Muscle of leg (tissue), 11 donors: Measurements from ENCODE around the gene OR7D2. TPM values are rescaled to one million over a fixed set of nuclear protein-coding genes. Genes with fewer than 3 reads are reported as not detected.
A peak's percentile ranks its signal among the peaks of the same experiment; 100 is the strongest.
"Not testable (repeated sequence)": the region's sequence is repeated elsewhere in the genome, so short reads cannot be mapped to it uniquely, and the experiment has no call there.

Experiments
- DNase-seq: peaks from one replicate; pipeline ENCODE4 v3.0.0; 2013
- H3K27ac ChIP-seq: one replicate; pipeline ENCODE4 v1.5.1; 2013; ENCODE audit warnings: mild to moderate bottlenecking, low read length, control low read depth
- H3K27me3 ChIP-seq: one replicate; pipeline ENCODE4 v1.6.1; 2013; ENCODE audit warnings: low read length; ENCODE audit not compliant: control insufficient read depth, insufficient read depth
- H3K36me3 ChIP-seq: one replicate; pipeline ENCODE4 v1.6.1; 2013; ENCODE audit warnings: low read length; ENCODE audit not compliant: control insufficient read depth, insufficient read depth
- H3K4me1 ChIP-seq: one replicate; pipeline ENCODE4 v1.6.1; 2013; ENCODE audit warnings: low read length; ENCODE audit not compliant: control insufficient read depth, insufficient read depth
- H3K4me3 ChIP-seq: one replicate; pipeline ENCODE4 v1.5.1; 2013; ENCODE audit warnings: low read length, control low read depth
- H3K9me3 ChIP-seq: replicated peaks from 2 replicates; pipeline ENCODE4 v1.6.1; 2013; ENCODE audit warnings: low read depth, low read length; ENCODE audit not compliant: control insufficient read depth
- WGBS: methylation state at CpG from one replicate; pipeline ENCODE4 v1.1.5; 2013; ENCODE audit warnings: missing lambda C conversion rate; ENCODE audit not compliant: insufficient coverage; 5-methylcytosine and 5-hydroxymethylcytosine counted together
- polyA plus RNA-seq, 8 donors: library from polyadenylated mRNA; unstranded; fragments of 120-200 nt; gene quantifications; one replicate each; pipeline versions ENCODE4 v1.2.1 to v1.2.3, GENCODE V29; 2013; ENCODE audit warnings: inconsistent platforms in 1 of 8, low replicate concordance in 1 of 8; ENCODE audit not compliant: insufficient read length in 8 of 8, insufficient read depth in 1 of 8
- total RNA-seq: library from RNA; stranded (reverse); fragments of 120-200 nt; gene quantifications from one replicate; pipeline ENCODE4 v1.2.4, GENCODE V29; 2013

OR7D2 gene
- total and polyA plus RNA-seq, 9 donors = under 0.01 to 0.18 (median 0.08) TPM; not detected in 1

DNA sequence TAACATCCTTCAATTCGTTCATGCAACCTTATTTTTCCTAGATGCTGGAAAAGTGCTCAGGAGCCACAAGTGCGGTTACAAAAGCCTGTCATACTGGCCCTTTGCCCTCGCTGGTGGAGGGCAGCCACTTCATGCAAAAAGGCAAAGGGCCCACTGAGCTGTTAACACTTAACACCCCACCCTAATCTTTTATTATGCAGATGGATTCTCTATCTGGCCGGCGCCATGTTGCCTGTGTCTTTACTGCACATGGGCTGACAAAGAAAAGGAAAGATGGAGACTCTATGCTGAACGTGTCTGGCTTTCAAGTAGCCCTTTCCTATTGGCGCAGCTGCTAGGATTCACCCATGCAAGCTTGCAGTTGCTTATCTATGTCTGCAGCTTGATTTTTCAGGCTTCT is 10.8 kb downstream of the OR7D2 start:
- Histone ChIP-seq H3K27me3 (no peaks in the 10 kb centered on the region), H3K4me3 (no peak overlapping the region), H3K9me3 (no peaks in the 10 kb centered on the region), H3K4me1 (no peaks in the 10 kb centered on the region), H3K27ac (no peak overlapping the region), H3K36me3 (no peaks in the 10 kb centered on the region)
- DNase-seq = no peak
- 78% methylated on average over 5 of the region's 7 CpGs for WGBS

- DNase-seq = peak; percentile 4
- H3K4me3 ChIP-seq, H3K27ac ChIP-seq, H3K9me3 ChIP-seq, H3K27me3 ChIP-seq, H3K4me1 ChIP-seq, H3K36me3 ChIP-seq: not testable (repeated sequence)
- WGBS = no CpG with 5 or more reads among the region's 2 CpGs
Observed at GRCh38 chr19:9198044-9198443, 19.3 kb downstream of the OR7D2 start.

DNA sequence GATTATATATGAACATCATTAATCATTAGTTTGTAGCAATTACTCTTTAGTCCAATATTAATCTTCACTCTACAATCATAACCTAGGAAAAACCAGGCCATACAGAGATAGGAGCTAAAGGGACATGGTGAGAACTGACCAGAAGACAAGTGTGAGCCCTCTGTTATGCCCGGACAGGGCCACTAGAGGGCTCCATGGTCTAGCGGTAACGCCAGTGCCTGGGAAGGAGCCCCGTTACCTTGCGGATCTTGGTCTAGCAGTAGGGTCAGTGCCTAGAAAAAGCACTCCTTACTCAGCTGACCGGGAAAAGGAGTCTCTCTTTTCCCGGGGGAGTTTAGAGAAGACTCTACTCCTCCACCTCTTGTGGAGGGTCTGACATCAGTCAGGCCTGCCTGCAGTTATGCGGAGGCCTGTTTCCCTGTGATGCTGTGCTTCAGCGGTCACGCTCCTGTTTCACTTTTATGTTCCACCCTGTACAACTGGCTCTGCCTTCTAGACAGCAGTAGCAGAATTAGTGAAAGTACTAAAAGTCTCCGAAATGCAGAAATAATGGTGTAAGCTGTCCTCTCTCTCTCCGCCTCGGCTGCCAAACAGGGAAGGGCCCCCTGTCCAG is 26.8 kb downstream of the OR7D2 start:
- no peaks in the 10 kb centered on the region for H3K27me3 ChIP-seq
- peak; percentile 75 for DNase-seq
- H3K9me3 ChIP-seq = no peaks in the 10 kb centered on the region
- WGBS = 46% methylated on average over 6 of the region's 13 CpGs
- H3K4me3 ChIP-seq = no peak overlapping the region
- H3K36me3 ChIP-seq = no peaks in the 10 kb centered on the region
- H3K27ac ChIP-seq = no peak overlapping the region
- no peaks in the 10 kb centered on the region for H3K4me1 ChIP-seq

GRCh38 chr19:9219489-9219888 is 40.7 kb downstream of the OR7D2 start, which contains the start of gene OR7D4:
TSS of gene OR7D4 (minus strand) at chr19:9219589. CDS start at chr19:9214837, 4,752 bp downstream.
- no CpG with 5 or more reads among the region's 3 CpGs for WGBS
- no peaks in the 10 kb centered on the region for H3K27me3 ChIP-seq
- no peaks in the 10 kb centered on the region for H3K4me1 ChIP-seq

More at GRCh38 chr19:9219489-9219888, 40.7 kb downstream of the OR7D2 start, which contains the start of gene OR7D4:
- H3K4me3 ChIP-seq = no peak within 1 kb of the TSS
- DNase-seq = no peak
- H3K9me3 ChIP-seq = peaks cover 10% of the 10 kb centered on the region
- no peaks in the 10 kb centered on the region for H3K36me3 ChIP-seq
- H3K27ac ChIP-seq = no peak within 1 kb of the TSS

Other genes with a start within 250 kb of the OR7D2 start
- not detected for gene MUC16, start 168.6 kb upstream of the OR7D2 start, total RNA-seq
- under 1 TPM in 4 of 8 donors, not detected in 4; 0.04 to 0.30 (median 0.17) TPM for gene MUC16, start 168.6 kb upstream of the OR7D2 start, polyA plus RNA-seq
- gene OR1M1, start 91.9 kb upstream of the OR7D2 start, total RNA-seq = not detected
- gene OR1M1, start 91.9 kb upstream of the OR7D2 start, polyA plus RNA-seq = under 1 TPM in 2 of 8 donors, not detected in 6; 0.04 to 0.07 TPM
- gene OR7G2, start 71.5 kb upstream of the OR7D2 start, total RNA-seq = not detected
- under 1 TPM in 4 of 8 donors, not detected in 4; 0.04 to 0.14 (median 0.07) TPM for gene OR7G2, start 71.5 kb upstream of the OR7D2 start, polyA plus RNA-seq
- gene OR7G1, start 63.2 kb upstream of the OR7D2 start, total RNA-seq = not detected
- gene OR7G1, start 63.2 kb upstream of the OR7D2 start, polyA plus RNA-seq = not detected
- gene OR7G3, start 52.0 kb upstream of the OR7D2 start, total RNA-seq = not detected
- gene OR7G3, start 52.0 kb upstream of the OR7D2 start, polyA plus RNA-seq = not detected
- 22.9 TPM for gene ZNF317, start 38.6 kb upstream of the OR7D2 start, total RNA-seq
- gene ZNF317, start 38.6 kb upstream of the OR7D2 start, polyA plus RNA-seq = 10 to 100 TPM; 18.2 to 23.6 (median 19.0) TPM
- not detected for gene OR7D4, start 40.6 kb downstream of the OR7D2 start, total RNA-seq
- under 1 TPM in 2 of 8 donors, not detected in 6; 0.03 to 0.10 TPM for gene OR7D4, start 40.6 kb downstream of the OR7D2 start, polyA plus RNA-seq
- not detected for gene OR7E24, start 72.0 kb downstream of the OR7D2 start, total RNA-seq
- gene OR7E24, start 72.0 kb downstream of the OR7D2 start, polyA plus RNA-seq = not detected
- gene ZNF699, start 130.9 kb downstream of the OR7D2 start, total RNA-seq = 5.2 TPM
- 1 to 10 TPM; 1.7 to 4.7 (median 3.6) TPM for gene ZNF699, start 130.9 kb downstream of the OR7D2 start, polyA plus RNA-seq
- 29.3 TPM for gene ZNF559, start 145.2 kb downstream of the OR7D2 start, total RNA-seq
- gene ZNF559, start 145.2 kb downstream of the OR7D2 start, polyA plus RNA-seq = 10 to 100 TPM; 20.8 to 31.8 (median 25.8) TPM
- gene ZNF177, start 184.0 kb downstream of the OR7D2 start, total RNA-seq = 5.6 TPM
- gene ZNF177, start 184.0 kb downstream of the OR7D2 start, polyA plus RNA-seq = 1 to 10 TPM; 2.9 to 6.7 (median 5.1) TPM